ENCODE results near the gene CDK14.

GRCh38 chr7:90988996-90989765 is 393.1 kb downstream of the CDK14 start:
- TF ChIP-seq TAF1 (IDR thresholded peaks at IDR 0.05; ENCODE audit: borderline replicate concordance, insufficient read depth, low read length) (no peak), POLR2AphosphoS5 (IDR thresholded peaks at IDR 0.05; ENCODE audit: low read depth, low read length) (no peak)

Measured in PFSK-1 (cell line).